Fibroblast of the conjunctiva (primary cell): Measurements from ENCODE around the gene TOR4A.
A peak's percentile ranks its signal among the peaks of the same experiment; 100 is the strongest.

Source experiments
- DNase-seq: peaks from one replicate; pipeline ENCODE4 v3.0.0-alpha.2; 2010; ENCODE audit warnings: low read depth

Gene TOR4A

DNA sequence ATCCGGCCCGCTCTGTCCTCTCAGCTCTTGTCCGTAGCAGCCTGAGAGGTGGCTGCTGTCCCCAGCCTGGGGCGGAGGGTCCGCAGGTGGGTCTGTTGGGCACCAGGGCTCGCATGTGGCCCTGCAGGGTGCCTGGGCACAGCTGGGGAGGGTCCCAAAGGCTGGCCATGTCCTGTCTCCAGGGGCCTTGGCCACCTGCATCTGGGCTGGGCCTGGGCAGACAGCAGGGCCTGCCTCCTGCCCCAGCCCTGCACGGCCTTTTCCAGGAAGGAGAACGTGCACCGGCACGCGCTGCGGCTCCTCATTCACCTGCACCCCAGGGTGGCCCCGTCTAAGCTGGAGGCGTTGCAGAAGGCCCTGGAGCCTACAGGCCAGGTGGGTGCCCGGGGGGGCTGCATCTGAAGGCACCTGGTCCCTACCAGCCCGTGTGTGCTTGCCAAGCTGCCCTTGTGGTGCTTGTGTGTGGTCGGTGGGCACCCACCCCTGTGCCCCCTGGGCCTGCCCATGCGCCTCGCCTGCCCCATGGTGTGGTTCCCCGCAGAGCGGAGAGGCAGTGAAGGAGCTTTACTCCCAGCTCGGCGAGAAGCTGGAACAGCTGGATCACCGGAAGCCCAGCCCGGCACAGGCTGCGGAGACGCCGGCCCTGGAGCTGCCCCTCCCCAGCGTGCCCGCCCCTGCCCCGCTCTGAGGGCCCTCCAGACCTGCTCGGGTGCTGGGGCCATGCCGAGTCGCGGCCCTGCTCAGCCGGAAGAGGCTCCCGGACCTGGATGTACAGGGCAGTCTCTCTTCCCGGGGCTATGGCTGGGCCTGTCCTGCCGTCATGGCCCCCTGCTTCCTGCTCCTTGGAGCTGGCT, 5.1 kb upstream of the TOR4A start:
- DNase-seq = no peak

DNA sequence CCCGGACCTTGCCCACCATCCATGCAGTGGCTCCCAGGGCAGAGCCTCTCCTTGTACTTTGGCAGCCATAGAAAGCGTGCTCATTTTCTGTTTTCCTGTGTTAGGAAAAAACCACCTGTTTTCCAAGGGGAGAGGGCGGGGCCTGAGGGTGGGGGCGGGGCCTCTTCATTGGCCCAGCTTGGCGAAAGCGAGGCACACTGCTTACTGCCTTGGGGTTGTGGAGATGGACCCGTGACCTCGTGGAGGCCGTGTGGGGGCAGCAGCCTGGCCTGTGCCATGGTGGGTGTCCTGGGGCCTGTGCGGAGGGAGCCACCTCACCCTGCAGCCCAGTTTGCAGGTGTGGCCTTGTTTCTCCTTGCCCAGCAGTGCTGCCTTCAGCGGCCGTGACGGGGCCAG, 4.4 kb upstream of the TOR4A start:
- no peak for DNase-seq

DNA sequence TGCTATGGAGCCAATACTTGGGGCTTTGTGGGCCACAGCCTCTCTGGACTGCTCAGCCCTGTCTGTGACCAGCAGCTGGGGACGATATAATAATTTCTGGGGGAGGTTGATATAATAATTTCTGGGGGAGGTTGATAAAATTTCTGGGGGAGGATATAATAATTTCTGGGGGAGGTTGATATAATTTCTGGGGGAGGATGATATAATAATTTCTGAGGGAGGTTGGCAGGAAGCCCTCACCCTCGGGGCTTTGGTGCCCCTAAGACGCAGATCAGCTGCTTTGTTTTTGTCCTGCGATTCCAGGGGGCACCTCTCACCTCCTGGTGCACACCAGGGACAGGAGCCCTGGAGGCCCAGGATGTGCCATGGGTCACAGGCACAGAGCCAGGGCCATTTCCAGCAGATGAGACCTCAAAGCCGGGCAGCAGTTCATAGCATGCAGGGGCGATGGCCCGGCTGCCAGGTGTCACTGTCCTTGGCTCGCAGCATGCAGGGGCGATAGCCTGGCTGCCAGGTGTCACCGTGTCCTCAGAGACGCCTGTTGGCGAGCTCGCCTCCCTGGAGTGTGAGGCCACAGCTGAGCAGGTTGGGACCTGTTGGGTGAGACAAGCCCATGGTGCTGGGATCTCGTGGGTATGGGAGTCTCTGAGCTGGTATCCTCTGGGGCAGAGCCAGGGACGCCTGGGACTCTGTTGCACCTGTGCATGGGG, 3.8 kb upstream of the TOR4A start:
- DNase-seq = no peak

DNA sequence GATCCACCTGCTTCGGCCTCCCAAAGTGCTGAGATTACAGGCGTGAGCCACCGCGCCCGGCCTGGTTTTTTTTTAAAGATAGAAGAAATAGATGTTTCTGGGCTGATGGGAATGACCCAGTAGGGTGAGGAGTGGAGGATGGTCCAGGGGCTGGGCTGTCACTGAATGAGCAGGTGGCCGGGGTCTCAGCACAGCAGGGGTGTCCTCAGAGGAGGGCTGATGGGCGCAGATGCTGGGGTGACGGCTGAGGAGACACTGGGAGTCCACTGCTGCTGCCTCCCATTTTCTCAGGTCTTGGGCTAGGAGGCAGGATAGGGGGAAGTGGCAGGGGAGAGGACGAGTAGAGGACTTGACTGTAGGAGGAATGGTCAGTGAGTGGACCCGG, 2.3 kb upstream of the TOR4A start:
- DNase-seq = no peak

DNA sequence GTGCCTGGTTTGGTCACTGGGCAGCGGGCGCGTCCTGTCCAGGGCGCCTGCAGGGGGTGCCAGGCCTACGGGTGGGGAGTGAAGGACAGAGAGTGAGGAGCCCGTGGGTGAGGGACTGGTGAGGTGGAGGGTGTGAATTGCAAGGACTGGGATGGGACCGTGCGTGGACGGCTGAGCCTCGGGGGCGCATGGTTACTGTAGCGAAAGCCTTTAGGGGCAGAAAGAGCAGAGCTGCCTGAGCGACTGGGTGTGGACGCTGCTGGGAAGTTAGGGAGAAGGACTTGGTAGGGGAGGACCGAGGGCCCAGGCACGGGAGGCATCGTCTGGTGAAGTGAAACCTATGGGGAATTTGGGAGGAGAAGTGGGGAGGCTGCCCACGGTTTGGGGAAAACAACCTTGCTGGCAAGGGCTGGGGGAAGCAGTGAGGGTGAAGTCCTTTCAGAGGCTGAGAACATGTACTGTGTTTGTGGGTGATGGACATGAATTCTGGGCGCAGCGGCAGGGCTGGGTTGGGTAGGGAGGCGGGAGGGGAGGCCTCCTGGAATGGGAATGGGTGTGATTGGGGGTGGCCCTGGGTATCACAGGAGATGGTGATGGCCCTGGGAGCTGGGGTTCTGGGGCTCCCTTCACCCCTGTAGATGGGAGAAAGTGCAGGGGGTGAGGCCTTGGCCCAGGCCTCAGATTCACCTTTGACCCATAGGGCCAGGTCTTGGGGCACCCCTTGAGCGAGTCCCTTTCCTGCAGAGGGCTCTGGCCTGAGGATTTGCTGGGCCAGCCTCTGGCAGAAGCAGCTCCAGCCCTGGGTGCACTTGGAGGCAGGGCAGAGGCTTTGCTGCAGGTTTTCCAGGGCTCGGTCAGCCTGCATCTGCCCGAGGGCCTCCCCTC, 1.7 kb upstream of the TOR4A start:
- DNase-seq = no peak

DNA sequence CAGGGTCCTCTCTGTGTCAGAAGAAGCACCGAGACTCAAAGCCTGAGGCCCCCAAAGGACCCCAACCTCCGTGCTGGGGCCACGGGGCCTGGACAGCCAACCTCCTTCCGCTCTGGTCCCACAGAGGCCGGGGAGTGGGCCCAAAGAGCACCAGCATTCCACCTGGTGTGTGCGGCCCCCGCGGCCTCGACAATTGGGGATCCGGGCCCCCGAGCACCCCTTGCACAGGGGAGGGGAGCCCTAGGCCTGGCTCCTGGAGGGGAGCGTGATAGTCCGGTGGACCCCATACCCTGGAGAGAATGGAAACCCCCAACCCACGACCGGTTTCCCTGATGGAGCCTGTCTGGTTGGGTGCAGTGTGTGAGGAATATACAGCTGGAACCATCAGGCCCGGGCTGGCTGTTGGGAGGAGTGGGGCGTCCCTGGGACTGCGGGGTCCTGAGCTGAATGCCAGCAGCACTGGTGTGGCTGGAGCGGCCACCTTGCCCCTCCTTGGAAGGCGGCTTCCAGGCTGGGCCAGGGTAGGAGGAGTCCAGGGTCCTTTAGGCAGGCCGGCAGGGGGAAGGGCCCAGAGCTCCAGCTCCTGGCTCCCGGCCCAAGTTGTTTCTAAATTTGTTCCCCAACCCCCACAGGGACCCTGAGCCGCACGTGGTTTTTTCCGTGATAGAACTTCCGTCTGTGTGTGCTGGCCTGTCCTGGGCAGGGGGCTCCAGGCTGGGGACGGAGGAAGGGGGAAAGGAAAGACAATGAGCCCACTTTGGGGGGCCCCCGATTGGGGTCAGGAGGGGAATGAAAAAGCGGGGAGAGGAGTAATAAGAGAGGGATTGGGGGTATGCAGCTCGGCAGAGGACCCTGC, 825 bp upstream of the TOR4A start:
- peak; percentile 51 for DNase-seq

DNA sequence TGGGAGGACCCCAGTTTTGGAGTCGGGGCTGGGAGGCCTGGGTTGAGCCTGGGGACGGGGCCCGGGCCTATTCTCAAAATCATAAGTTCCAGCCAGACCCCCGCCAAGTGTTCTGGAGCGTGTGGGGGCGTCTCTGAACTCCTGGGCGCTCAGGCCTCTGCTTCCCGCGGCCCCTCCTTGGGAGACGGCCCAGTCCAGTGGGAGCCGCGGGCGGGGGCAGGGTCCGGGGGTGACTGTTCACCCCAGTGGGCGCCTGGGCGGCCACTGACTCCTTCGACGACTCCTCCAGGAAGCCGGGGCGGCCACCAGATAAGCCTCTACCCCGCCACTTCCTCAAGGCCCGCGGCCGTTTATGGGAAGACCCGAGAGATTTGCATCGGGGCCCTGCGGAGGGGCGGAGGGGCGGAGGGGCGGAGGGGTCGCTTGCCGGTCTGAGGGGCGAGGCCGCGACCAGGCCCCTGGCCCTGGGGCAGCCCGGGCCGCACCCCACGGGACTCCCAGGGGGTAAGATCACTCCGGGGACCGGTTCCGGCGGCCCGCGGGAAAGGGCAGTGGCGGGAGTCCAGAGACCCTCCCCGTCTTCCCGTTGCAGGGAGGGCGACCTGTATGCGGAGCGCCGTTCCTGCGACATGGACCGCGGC, 655 bp downstream of the TOR4A start:
- DNase-seq = no peak

DNA sequence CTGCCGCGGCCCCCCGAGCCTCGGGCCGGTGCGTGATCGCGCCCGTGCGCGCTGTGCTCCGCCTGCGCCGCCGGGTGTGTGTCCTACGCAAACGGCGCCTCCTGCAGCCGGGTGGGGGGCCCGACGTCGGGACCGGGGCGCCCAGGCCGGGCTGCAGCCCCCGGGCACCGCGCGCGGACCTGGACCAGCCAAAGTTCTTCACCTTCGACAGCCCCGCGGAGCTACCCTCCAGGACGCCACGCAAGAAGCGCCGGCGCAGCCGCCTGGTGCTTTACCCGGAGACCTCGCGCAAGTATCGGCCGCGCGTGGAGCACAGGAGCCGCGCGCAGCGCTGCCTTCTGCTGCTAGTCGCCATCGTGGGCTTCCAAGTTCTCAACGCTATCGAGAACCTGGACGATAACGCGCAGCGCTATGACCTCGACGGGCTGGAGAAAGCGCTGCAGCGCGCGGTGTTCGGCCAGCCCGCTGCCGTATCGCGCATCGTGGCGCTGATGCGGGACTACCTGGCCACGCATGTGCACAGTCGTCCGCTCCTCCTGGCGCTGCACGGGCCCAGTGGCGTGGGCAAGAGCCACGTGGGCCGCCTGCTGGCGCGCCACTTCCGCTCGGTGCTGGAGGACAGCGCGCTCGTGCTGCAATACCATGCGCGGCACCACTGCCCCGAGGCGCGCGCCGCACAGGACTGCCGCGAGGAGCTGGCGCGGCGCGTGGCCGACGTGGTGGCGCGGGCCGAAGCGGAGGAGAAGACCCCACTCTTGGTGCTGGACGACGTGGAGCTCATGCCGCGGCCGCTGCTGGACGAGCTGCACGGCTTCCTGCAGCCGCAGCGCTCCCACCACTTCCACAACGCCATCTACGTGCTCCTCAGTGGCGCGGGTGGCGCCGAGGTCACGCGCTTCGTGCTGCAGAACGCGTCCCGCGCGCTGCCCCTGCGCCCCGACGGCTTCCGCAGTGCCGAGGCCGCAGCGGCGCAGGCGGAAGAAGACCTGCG, 1.5 kb downstream of the TOR4A start:
- DNase-seq = no peak

DNA sequence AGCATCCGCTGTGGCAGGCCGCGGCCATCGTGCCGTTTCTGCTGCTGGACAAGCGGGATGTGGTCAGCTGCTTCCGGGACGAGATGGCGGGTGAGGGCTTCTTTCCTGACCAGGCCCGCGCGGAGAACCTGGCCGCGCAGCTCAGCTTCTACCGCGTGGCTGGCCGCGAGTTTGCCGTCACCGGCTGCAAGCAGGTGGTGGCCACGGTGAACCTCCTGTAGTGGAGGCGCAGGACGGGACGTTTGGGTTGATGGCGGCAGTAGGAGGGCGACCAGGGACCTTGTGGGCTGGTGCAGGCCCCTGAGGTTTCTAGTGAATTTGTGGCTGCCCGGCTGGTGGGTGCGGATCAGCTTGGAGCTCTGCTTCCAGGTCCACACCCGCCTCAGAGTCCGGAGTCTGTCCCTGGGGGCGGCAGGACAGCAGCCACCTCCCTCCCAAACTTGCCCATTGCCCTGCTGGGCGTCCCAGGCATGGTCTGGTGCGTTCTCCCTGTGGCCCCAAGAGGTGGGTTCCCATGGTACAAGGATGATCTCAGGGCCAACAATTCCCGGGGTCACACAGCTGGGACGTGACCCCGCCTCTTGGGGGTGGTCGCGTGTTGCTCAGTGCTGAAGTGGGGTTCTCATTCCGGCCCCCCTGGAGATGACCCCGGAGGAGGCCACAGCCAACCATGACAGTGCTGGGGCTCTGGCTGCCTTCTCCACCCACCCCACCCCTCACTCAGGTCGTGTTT, 2.4 kb downstream of the TOR4A start:
- no peak for DNase-seq

DNA sequence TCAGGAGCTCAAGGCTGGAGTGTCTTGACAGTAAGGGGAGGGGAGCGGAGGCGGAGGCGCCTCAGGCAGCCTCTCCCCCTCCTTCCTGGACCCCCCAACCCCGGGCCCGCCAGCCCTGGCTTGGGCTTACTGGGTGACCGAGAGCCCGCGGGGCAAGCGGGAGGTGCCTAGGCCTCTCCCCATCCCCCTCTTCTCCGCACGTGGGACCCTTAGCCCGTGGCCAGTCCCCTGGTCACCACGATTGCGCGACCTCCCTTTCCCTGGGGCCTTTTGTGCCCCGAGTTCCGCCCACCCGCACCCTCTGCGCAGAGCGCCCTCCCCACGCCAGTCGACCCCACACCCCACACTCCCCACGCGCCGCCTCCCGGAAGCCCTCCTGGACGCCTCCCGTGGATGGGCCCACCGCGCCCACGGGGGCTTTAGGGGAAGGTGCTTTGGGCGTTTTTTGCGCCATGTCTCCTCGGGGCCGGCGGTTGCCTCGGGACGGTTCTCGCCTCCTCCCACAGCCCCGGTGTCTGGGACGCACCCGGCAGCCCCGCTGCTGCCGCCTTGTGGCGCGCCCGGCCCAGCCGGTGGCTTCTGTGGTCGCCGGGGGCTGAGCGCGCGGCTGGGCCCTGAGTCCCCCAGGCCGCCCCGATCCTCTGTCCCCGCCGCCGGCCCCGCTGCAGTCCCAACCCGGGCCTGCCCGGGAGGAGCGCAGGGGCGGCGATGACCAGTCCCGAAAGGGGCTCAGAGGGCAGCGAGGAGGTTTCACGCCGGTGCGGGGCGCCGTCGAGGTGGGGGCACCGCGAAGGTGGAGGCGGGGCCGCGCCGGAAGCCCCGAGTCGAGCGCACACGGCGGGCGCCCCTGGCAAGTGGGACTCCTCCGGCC, 3.2 kb downstream of the TOR4A start:
- no peak for DNase-seq

DNA sequence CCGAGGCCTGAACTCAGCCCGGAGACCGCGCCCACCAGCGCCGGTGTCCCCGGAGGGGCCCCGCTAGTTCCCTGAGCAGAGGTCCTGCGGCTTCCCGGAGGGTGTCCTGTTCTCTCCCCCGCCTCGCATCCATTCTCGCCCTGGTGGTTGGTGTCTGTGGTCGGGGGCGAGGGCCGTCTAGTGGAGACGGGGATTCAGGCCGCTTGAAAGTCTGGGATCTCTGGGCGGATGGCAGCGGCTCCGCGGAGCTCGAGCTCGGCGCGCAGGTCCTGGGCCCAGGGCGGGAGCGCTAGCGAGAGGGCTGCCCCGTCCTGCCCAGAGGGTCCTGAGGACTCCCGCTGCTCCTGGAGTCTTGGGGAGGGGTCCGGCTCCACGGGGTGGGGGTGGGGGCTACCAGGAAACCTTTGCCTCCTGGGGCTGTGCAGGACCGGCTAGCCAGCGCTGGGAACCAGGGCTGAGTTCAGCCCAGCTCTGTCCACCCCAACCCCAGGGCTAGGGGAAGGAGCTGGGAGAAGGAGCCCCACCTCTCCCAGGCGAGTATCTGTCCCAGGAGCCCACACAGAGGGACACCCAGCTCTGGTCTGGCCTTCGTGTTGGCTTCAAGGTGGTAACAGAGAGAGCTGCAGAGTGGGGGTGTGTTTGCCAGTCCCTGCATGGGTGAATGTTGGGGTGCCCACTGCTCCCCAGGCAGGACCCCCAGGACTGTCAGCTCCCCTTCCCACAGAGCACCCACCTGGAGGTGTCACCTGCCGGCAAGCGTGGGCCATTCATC, 4.0 kb downstream of the TOR4A start:
- DNase-seq = no peak

DNA sequence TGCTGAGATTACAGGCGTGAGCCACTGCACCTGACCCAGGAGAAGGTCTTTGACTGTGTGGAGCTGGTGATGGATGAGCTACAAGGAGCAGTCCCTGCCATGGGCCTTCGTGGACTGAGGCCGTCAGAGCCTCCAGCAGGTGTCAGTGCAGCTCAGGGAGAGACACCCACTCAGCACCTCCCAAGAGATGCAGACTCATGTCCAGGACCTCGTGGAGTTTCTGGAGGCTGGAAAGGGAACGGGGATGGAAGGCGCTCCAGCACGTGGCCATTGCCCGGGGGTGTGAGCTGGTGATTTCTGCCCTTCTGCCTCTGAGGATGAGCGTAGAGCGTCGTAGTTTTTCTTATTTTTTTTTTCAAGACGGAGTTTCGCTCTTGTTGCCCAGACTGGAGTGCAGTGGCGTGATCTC, 9.5 kb downstream of the TOR4A start:
- no peak for DNase-seq

DNA sequence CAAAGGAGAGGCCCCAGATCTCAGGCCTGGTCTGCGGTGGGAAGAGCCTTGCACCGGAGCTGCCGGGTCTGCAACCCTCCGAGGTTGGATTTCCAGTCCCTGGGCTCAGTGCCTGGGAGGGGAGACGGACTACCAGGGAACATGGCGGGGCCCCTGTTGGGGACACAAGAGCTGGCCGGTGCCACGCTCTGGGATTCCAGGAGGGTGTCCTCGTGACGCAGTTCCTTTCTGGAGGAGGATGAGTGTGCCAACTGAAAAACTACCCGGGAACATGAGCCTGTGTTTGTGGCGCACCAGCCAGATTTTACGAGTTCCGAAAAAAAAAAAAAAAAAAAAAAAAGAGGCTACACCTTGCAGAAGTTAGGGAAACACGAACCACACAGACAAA, 15.6 kb downstream of the TOR4A start:
- DNase-seq = no peak

DNA sequence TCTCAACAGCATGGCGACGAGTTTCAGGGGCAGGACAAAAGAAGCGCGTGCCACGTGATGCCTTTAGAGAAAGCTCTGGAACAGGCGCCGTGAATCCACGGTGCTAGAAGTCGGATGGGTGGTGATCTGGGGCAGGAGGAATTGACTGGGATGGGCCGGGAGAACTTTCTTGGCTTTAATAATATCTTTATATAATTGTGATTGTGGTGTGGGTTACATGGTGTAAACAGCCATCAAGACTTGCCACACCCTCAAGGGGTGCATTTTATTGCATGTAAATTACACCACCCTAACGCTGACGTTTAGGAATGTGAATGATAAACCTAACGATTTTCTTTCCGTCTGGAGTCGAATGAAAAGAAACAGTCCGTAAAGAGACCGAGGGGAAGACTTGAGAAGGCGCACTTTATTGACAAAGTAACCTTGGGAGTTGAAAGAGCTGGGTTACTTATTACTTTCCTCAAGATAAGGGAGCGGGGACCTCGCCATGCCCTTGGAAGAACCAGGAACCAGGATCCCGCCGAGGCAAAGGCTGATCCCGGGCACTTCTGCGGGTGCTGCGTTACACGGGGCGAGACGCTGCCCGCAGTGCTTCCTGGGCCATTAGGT, 16.1 kb downstream of the TOR4A start:
- no peak for DNase-seq

DNA sequence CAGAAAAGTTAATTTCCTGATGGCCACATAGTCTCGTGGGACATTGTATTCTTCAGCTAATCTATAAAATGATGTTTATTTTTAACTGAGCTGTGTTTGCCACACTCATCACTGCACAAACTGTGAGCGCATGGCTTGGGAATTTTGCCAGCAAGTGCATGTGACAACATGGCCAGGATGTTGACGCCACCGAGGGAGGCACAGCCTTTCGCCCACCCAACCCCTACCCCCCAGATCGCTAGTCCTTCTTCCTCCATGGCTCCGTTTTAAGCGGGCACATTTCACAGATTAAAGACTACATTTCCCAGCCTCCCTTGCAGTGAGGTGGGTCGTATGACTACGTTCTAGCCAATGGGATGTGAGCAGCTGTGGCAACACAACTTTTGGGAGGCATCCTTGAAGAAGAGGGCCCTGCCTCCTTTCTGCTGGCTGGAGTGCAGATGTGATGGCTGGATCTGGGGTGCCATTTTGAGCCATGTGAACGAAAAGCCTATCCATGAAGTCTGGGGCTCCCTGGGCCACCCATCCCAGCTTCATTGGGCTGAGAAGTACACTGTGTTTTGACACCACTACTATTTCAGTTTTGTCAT, 16.7 kb downstream of the TOR4A start:
- no peak for DNase-seq

DNA sequence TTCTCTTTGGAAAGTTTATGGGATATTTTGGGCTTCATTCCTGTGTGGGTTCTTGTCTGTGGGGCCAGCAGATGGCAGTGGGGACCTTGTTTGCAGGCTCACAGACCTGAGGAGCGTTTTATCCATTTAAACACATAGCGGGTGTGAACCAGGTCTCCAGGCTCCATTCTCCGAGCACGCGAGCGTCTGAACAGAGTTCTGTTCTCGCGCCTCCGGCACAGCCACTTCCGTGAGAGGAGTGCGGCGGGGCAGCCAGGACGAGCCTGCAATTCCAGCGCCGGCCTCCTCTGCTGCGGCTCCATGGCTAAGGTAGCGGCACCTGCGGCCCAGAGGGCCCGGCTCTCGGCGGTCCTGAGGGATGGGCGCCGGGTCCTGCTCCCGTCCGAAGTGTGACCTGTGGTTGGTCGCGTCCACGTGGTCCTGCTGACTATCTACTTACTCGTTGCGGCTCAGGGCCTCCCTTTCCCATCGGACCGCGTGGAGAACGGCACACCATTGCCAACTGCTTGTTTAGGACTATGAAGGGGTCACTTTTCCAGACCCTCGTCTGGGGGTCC, 17.2 kb downstream of the TOR4A start:
- no peak for DNase-seq
